H1 (cell line): ENCODE results near the gene MPP3. TPM values are rescaled to one million over a fixed set of nuclear protein-coding genes. Genes with fewer than 3 reads are reported as not detected.

Experiments
- CTCF ChIA-PET: fragments of 300-600 bp; sonication (Branson Sonifier 250); formaldehyde crosslinking; loops from one replicate; lab custom pipeline; 2021; ENCODE audit not compliant: partially characterized antibody; lab: Charles Lee
- POLR2A ChIA-PET: fragments of 300-600 bp; sonication (Branson Sonifier 250); formaldehyde crosslinking; loops from one replicate; lab custom pipeline; 2021; ENCODE audit warnings: inconsistent platforms; ENCODE audit not compliant: partially characterized antibody; lab: Charles Lee
- DNase-seq, 2 experiments: peaks; one replicate each; pipeline versions ENCODE4 v3.0.0 to v3.0.0-alpha.2; 2010 to 2022; ENCODE audit warnings: low spot score in 2 of 2, low read depth in 1 of 2, mixed read lengths in 1 of 2
- FAIRE-seq: peaks from 2 replicates; lab custom pipeline; 2011; peaks lifted over from hg19 to GRCh38; lab: Jason Lieb, UNC
- H2AFZ ChIP-seq: 2 replicates; pipeline ENCODE4 v1.8.1; 2012; ENCODE audit warnings: low read length, inconsistent platforms
- H2AK5ac ChIP-seq: 2 replicates; pipeline ENCODE4 v1.6.1; 2013; ENCODE audit warnings: low read depth, low read length
- H2BK120ac ChIP-seq: replicated peaks from 2 replicates; pipeline ENCODE3; 2013; ENCODE audit warnings: low read depth, low read length, inconsistent platforms
- H2BK12ac ChIP-seq: 2 replicates; pipeline ENCODE4 v1.6.1; 2013; ENCODE audit warnings: low read depth, low read length
- H2BK15ac ChIP-seq: 2 replicates; pipeline ENCODE4 v1.6.1; 2013; ENCODE audit warnings: low read length
- H2BK20ac ChIP-seq: 2 replicates; pipeline ENCODE4 v1.6.1; 2013; ENCODE audit warnings: low read length
- H2BK5ac ChIP-seq: 2 replicates; pipeline ENCODE4 v1.6.1; 2013; ENCODE audit warnings: low read depth, low read length
- H3K14ac ChIP-seq: 2 replicates; pipeline ENCODE4 v1.6.1; 2013; ENCODE audit warnings: inconsistent platforms; ENCODE audit not compliant: insufficient read length
- H3K18ac ChIP-seq: 2 replicates; pipeline ENCODE4 v1.6.1; 2013; ENCODE audit warnings: low read length; ENCODE audit errors: extremely low read depth
- H3K23ac ChIP-seq: 2 replicates; pipeline ENCODE4 v1.6.1; 2013; ENCODE audit warnings: inconsistent platforms; ENCODE audit not compliant: insufficient read length
- H3K23me2 ChIP-seq: 2 replicates; pipeline ENCODE4 v1.6.1; 2013; ENCODE audit warnings: low read depth, low read length
- H3K27ac ChIP-seq: 2 replicates; pipeline ENCODE4 v1.6.1; 2011; ENCODE audit warnings: low read depth, low read length, inconsistent platforms
- H3K27me3 ChIP-seq, 4 experiments: replicated peaks in 1 of 4; 1 replicate in 1 of 4; 2 replicates in 3 of 4; pipeline versions ENCODE4 v1.6.1 to v1.8.1; 2011 to 2013; ENCODE audit warnings: low read length in 3 of 4, mild to moderate bottlenecking in 3 of 4, inconsistent platforms in 2 of 4, mixed read lengths in 2 of 4, moderate library complexity in 1 of 4; ENCODE audit not compliant: control insufficient read depth in 3 of 4, insufficient read depth in 3 of 4; ENCODE audit errors: extremely low read depth in 1 of 4
- H3K36me3 ChIP-seq, 4 experiments: 2 replicates each; pipeline versions ENCODE4 v1.6.1 to v1.8.1; 2011 to 2013; ENCODE audit warnings: mild to moderate bottlenecking in 4 of 4, low read length in 3 of 4, moderate library complexity in 2 of 4, control low read depth in 1 of 4, inconsistent platforms in 1 of 4; ENCODE audit not compliant: insufficient read depth in 4 of 4, control insufficient read depth in 2 of 4
- H3K4ac ChIP-seq: replicated peaks from 2 replicates; pipeline ENCODE3; 2013; ENCODE audit warnings: low read length, low read depth, mixed read lengths, inconsistent platforms; ENCODE audit not compliant: insufficient read length
- H3K4me1 ChIP-seq, 4 experiments: replicated peaks in 1 of 4; 1 replicate in 1 of 4; 2 replicates in 3 of 4; pipeline versions ENCODE4 v1.6.1 to v1.8.1; 2011 to 2013; ENCODE audit warnings: low read length in 3 of 4, inconsistent platforms in 2 of 4, mixed read lengths in 1 of 4; ENCODE audit not compliant: insufficient read depth in 4 of 4, control insufficient read depth in 3 of 4
- H3K4me2 ChIP-seq, 2 experiments: 2 replicates each; pipeline versions ENCODE4 v1.6.1 to v1.8.1; 2011 to 2013; ENCODE audit warnings: low read depth in 2 of 2, low read length in 2 of 2, control low read depth in 1 of 2, inconsistent platforms in 1 of 2, mild to moderate bottlenecking in 1 of 2; ENCODE audit not compliant: insufficient read depth in 1 of 2
- H3K4me3 ChIP-seq, 4 experiments: fragments of 200-600, 300-600 bp in 1 of 4; sonication (generic), shearing (Covaris generic), sonication (Bioruptor Twin) in 1 of 4; 2 replicates each; pipeline versions ENCODE4 v1.5.1 to v1.8.1; 2011 to 2016; ENCODE audit warnings: low read length in 4 of 4, low read depth in 3 of 4, control low read depth in 2 of 4, inconsistent platforms in 2 of 4, mild to moderate bottlenecking in 2 of 4, mixed read lengths in 1 of 4, moderate library complexity in 1 of 4; ENCODE audit not compliant: insufficient read depth in 2 of 4; ENCODE audit errors: extremely low read depth in 1 of 4
- H3K56ac ChIP-seq: replicated peaks from 2 replicates; pipeline ENCODE3; 2013; ENCODE audit warnings: low read depth, mild to moderate bottlenecking, mixed read lengths, low read length, inconsistent platforms; ENCODE audit not compliant: insufficient read length
- H3K79me1 ChIP-seq: 2 replicates; pipeline ENCODE4 v1.6.1; 2013; ENCODE audit warnings: low read depth, low read length, control low read depth
- H3K79me2 ChIP-seq, 2 experiments: 2 replicates each; pipeline versions ENCODE4 v1.6.1 to v1.8.1; 2012 to 2013; ENCODE audit warnings: low read length in 2 of 2, mild to moderate bottlenecking in 2 of 2, inconsistent platforms in 1 of 2; ENCODE audit not compliant: insufficient read depth in 2 of 2, control insufficient read depth in 1 of 2
- H3K9ac ChIP-seq, 4 experiments: replicated peaks in 1 of 4; 1 replicate in 1 of 4; 2 replicates in 3 of 4; pipeline versions ENCODE4 v1.6.1 to v1.8.1; 2011 to 2013; ENCODE audit warnings: low read depth in 3 of 4, low read length in 3 of 4, control low read depth in 2 of 4, mild to moderate bottlenecking in 2 of 4, moderate library complexity in 2 of 4, inconsistent platforms in 1 of 4; ENCODE audit errors: extremely low read depth in 1 of 4
- H3K9me3 ChIP-seq, 2 experiments: 2 replicates each; pipeline versions ENCODE4 v1.6.1 to v1.8.1; 2012 to 2013; ENCODE audit warnings: mild to moderate bottlenecking in 2 of 2, moderate library complexity in 2 of 2, control low read depth in 1 of 2, inconsistent platforms in 1 of 2, low read depth in 1 of 2, low read length in 1 of 2, mixed read lengths in 1 of 2; ENCODE audit not compliant: insufficient read depth in 2 of 2
- H4K20me1 ChIP-seq, 2 experiments: replicated peaks in 1 of 2; 2 replicates each; pipeline versions ENCODE3 to v1.8.1; 2011 to 2013; ENCODE audit warnings: inconsistent platforms in 2 of 2, low read length in 2 of 2, mild to moderate bottlenecking in 1 of 2; ENCODE audit not compliant: insufficient read depth in 2 of 2, control insufficient read depth in 1 of 2
- H4K5ac ChIP-seq: 2 replicates; pipeline ENCODE4 v1.6.1; 2013; ENCODE audit warnings: low read length, low read depth, mixed read lengths, inconsistent platforms; ENCODE audit not compliant: insufficient read length
- H4K8ac ChIP-seq: 2 replicates; pipeline ENCODE4 v1.8.0; 2013; ENCODE audit warnings: mild to moderate bottlenecking, moderate library complexity, low read length, inconsistent platforms; ENCODE audit not compliant: insufficient read depth; ENCODE audit errors: extremely low read depth
- H4K91ac ChIP-seq: replicated peaks from 2 replicates; pipeline ENCODE3; 2013; ENCODE audit warnings: low read length, mixed read lengths, inconsistent platforms; ENCODE audit not compliant: insufficient read length
- BCL11A ChIP-seq, 2 experiments: IDR thresholded peaks; one replicate each; pipeline ENCODE4 v1.6.1; 2011; ENCODE audit warnings: low read depth in 2 of 2, low read length in 2 of 2, mild to moderate bottlenecking in 2 of 2
- CHD2 ChIP-seq: IDR thresholded peaks from 2 replicates; pipeline ENCODE4 v1.6.1; 2012; ENCODE audit warnings: low read length, improper control_type of control experiment
- GTF2F1 ChIP-seq: IDR thresholded peaks from 2 replicates; pipeline ENCODE4 v1.6.1; 2012; ENCODE audit warnings: low read depth, low read length, improper control_type of control experiment, borderline replicate concordance
- HDAC2 ChIP-seq, 2 experiments: fragments of 300-600 bp in 1 of 2; sonication (generic) in 1 of 2; IDR thresholded peaks; 2 replicates each; pipeline ENCODE4 v1.6.1; 2011 to 2012; ENCODE audit warnings: low read depth in 2 of 2, low read length in 2 of 2, mild to moderate bottlenecking in 2 of 2, moderate library complexity in 2 of 2, borderline replicate concordance in 1 of 2, inconsistent platforms in 1 of 2
- JUN ChIP-seq: IDR thresholded peaks from 2 replicates; pipeline ENCODE4 v1.6.1; 2011; ENCODE audit warnings: low read depth, mild to moderate bottlenecking, improper control_type of control experiment, low read length
- JUND ChIP-seq: IDR thresholded peaks from 2 replicates; pipeline ENCODE4 v1.6.1; 2011; ENCODE audit warnings: mild to moderate bottlenecking, improper control_type of control experiment, low read length
- MAFK ChIP-seq: IDR thresholded peaks from 2 replicates; pipeline ENCODE4 v1.6.1; 2012; ENCODE audit warnings: low read depth, mild to moderate bottlenecking, improper control_type of control experiment, low read length
- PHF8 ChIP-seq: fragments of 200-600 bp; sonication (generic); conservative IDR thresholded peaks from 2 replicates; pipeline ENCODE4 v1.7.1; 2012; ENCODE audit warnings: low read depth, mild to moderate bottlenecking, inconsistent platforms, low read length, moderate library complexity
- RNF2 ChIP-seq: fragments of 200-900, 300-1000 bp; sonication (generic); IDR thresholded peaks from 2 replicates; pipeline ENCODE4 v1.7.1; 2016; ENCODE audit warnings: borderline replicate concordance, low read depth, mild to moderate bottlenecking, antibody characterized with exemption, low read length; ENCODE audit not compliant: poor library complexity, severe bottlenecking; ENCODE audit errors: missing control alignments
- RXRA ChIP-seq: IDR thresholded peaks from 2 replicates; pipeline ENCODE4 v1.6.1; 2011; ENCODE audit warnings: low read depth, mild to moderate bottlenecking, low read length, moderate library complexity; ENCODE audit not compliant: insufficient read depth
- SRF ChIP-seq: IDR thresholded peaks from 2 replicates; pipeline ENCODE4 v1.6.1; 2011; ENCODE audit warnings: mild to moderate bottlenecking, low read depth, low read length, moderate library complexity
- WGBS, 2 experiments: shearing (Covaris generic) in 1 of 2; methylation state at CpG; one replicate each; pipeline versions ENCODE4 v1.1.6 to v1.1.7; 2013 to 2015; ENCODE audit warnings: low lambda C conversion rate in 2 of 2, mixed read lengths in 2 of 2, inconsistent platforms in 1 of 2, low coverage in 1 of 2, missing lambda C conversion rate in 1 of 2; ENCODE audit not compliant: insufficient replicate concordance in 2 of 2, insufficient coverage in 1 of 2, insufficient read length in 1 of 2; ENCODE audit errors: extremely low coverage in 1 of 2, missing lambda C conversion rate in 1 of 2; 5-methylcytosine and 5-hydroxymethylcytosine counted together
- polyA plus RNA-seq, 7 experiments: library from polyadenylated mRNA; depleted of rRNA in 3 of 7; stranded (reverse) in 5 of 7; unstranded in 2 of 7; fragments of >200 nt in 5 of 7; fragments of 200-250 nt in 2 of 7; gene quantifications; 1 replicate in 5 of 7; 2 replicates in 1 of 7; 4 replicates in 1 of 7; pipeline versions ENCODE4 v1.2.1 to v1.2.3, GENCODE V29; 2011 to 2013; ENCODE audit warnings: missing spikeins in 2 of 7, mixed read lengths in 2 of 7
- total RNA-seq: library from RNA; stranded (reverse); fragmentation: NEBNext Ultra II Directional; extraction: Animal tissue kit (Norgen Biotek cat#: 25700); gene quantifications from 2 replicates; pipeline ENCODE4 v1.2.1, GENCODE V29; 2021
- TF ChIP-seq, protein P1 (sequence below): IDR thresholded peaks from 2 replicates; pipeline ENCODE4 v1.6.1; 2012; ENCODE audit warnings: low read length, inconsistent platforms

Gene MPP3
- total and polyA plus RNA-seq, 2 of the 8 experiments (the other 6 are each of a cell fraction or from before 2014, with no cell fraction given) = 3.1 to 6.1 TPM

- H2BK15ac ChIP-seq = no peak overlapping the region
- H3K79me2 ChIP-seq = no peaks in the 10 kb centered on the region
- H2BK20ac ChIP-seq = no peak overlapping the region
- H3K56ac ChIP-seq = no peak overlapping the region
- no peak overlapping the region for H3K4me2 ChIP-seq
- DNase-seq (no peak), FAIRE-seq (no peak)
- H3K14ac ChIP-seq = no peak overlapping the region
- WGBS, 2 experiments = 76% methylated on average over 3 of the region's 3 CpGs; no CpG with 5 or more reads in 1 of the 2 experiments
- H2AFZ ChIP-seq = no peak overlapping the region
- CTCF ChIA-PET = interaction anchor here (1.0 to 3.1 kb wide), 7 partner anchors 21 to 46 kb away, joined by 3 to 20 read pairs (median 4); partner anchors contain the start of gene CD300LG
- H4K20me1 ChIP-seq = peaks cover 0 to 1% of the 10 kb centered on the region in 2 experiments
- H4K91ac ChIP-seq = no peak overlapping the region
- no peaks in the 10 kb centered on the region for H3K9me3 ChIP-seq
- H3K4me3 ChIP-seq = no peak overlapping the region
- H3K18ac ChIP-seq = no peak overlapping the region
- H3K36me3 ChIP-seq = no peaks in the 10 kb centered on the region
- no peaks in the 10 kb centered on the region for H3K79me1 ChIP-seq
- 0 out of 2 replicates have a peak overlapping the region, but pooled peaks have one; percentile 6 for H2BK5ac ChIP-seq
- H3K4me1 ChIP-seq = peaks cover 0 to 4% (median 1%) of the 10 kb centered on the region in 4 experiments; a peak in 1 of 7 replicates
- no peaks in the 10 kb centered on the region for H3K27me3 ChIP-seq
- no peak overlapping the region for H2BK12ac ChIP-seq
- H3K9ac ChIP-seq = no peak overlapping the region
- no peaks in the 10 kb centered on the region for H3K23me2 ChIP-seq
- no peak overlapping the region for H4K5ac ChIP-seq
- H2BK120ac ChIP-seq = no peak overlapping the region
- no peak overlapping the region for H2AK5ac ChIP-seq
- no peak overlapping the region for H3K23ac ChIP-seq
- no peak overlapping the region for H3K4ac ChIP-seq
- POLR2A ChIA-PET = interaction anchor here (1.0 to 1.3 kb wide), 2 partner anchors 8 to 9 kb away, joined by 3 to 5 read pairs; no protein-coding TSS in a partner anchor
- no peak overlapping the region for H4K8ac ChIP-seq
- H3K27ac ChIP-seq = no peak overlapping the region
- TF ChIP-seq JUND = no peak
- TF ChIP-seq MAFK = no peak
- no peak for TF ChIP-seq GTF2F1
- TF ChIP-seq, protein P1, sequence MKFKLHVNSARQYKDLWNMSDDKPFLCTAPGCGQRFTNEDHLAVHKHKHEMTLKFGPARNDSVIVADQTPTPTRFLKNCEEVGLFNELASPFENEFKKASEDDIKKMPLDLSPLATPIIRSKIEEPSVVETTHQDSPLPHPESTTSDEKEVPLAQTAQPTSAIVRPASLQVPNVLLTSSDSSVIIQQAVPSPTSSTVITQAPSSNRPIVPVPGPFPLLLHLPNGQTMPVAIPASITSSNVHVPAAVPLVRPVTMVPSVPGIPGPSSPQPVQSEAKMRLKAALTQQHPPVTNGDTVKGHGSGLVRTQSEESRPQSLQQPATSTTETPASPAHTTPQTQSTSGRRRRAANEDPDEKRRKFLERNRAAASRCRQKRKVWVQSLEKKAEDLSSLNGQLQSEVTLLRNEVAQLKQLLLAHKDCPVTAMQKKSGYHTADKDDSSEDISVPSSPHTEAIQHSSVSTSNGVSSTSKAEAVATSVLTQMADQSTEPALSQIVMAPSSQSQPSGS = no peak
- TF ChIP-seq RNF2 = no peak
- no peak for TF ChIP-seq HDAC2 (IDR thresholded peaks at IDR 0.05; ENCODE audit: borderline replicate concordance in 1 of 2, low read depth in 2 of 2, low read length in 2 of 2)
- no peak for TF ChIP-seq BCL11A (IDR thresholded peaks at IDR 0.05; ENCODE audit: low read depth in 2 of 2, low read length in 2 of 2)
- TF ChIP-seq CHD2 = no peak
- no peak for TF ChIP-seq JUN
- no peak for TF ChIP-seq RXRA
- no peak for TF ChIP-seq SRF
- TF ChIP-seq PHF8 = no peak
Measured at GRCh38 chr17:43813386-43813785, 19.6 kb downstream of the MPP3 start.
